ENCODE results near the gene CGB5. TPM values are rescaled to one million over a fixed set of nuclear protein-coding genes. Genes with fewer than 3 reads are reported as not detected.
"Not testable (repeated sequence)": the region's sequence is repeated elsewhere in the genome, so short reads cannot be mapped to it uniquely, and the experiment has no call there.

Gene CGB5
- total RNA-seq, 2 experiments from 2014 or later: not detected

DNA sequence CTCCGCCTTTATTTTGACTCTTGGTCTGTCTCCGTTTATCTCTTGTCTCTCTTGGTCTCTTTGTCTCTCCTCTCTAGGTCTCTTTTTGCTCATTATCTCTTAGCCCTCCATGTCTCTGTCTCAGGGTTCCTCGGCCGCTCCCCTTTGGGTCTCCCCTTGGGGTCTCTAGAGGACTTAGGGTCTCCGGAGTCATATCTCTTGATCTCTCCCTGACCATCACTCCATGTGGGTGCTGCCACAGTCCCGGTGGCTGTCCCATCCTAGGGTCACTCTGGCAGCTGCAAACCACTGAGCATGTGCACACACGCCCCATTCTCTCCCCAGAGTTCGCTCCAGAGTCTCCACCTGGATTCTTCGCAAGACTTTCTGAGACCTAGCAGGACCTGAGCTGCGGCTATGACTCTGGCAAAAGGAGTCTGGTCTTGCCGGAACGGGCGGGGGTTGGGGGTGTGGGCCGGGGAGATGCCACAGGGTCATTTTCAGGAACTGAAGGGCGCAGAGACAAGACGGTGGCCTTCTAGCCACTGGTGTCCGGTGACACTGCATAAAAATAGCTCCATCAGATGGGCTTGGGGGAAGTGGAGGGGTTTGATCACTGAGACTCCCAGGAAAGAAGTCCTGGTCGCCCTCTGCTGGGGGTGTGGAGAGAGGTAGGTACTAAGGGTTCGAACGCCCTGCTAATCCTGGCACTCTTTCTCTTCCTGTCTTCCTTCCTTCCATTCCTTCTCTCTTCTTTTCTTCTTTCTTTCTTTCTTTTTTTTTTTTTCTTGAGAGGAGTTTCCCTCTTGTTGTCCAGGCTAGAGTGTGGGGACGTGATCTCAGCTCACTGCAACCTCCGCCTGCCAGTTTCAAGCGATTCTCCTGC lies 30.1 kb downstream of the CGB5 start:
- Mint-ChIP-seq H3K27me3 (peaks cover 67% of the 10 kb centered on the region), H3K27ac (no peak overlapping the region), H3K4me3 (peak overlapping the region; percentile 17), H3K9me3 (no peaks in the 10 kb centered on the region), H3K4me1 (ENCODE audit: low read depth) (peaks cover 11% of the 10 kb centered on the region), H3K36me3 (ENCODE audit: low read depth) (no peaks in the 10 kb centered on the region)
- H3K27ac ChIP-seq (ENCODE audit: low read depth in 1 of 2, low read length in 2 of 2): no peak overlapping the region
- peaks cover 8% of the 10 kb centered on the region for H3K4me1 ChIP-seq (ENCODE audit: insufficient read depth, low read length)
- H3K27me3 ChIP-seq (ENCODE audit: control insufficient read depth in 1 of 2, insufficient read depth in 2 of 2, low read length in 2 of 2): peaks cover 32 to 48% of the 10 kb centered on the region in 2 experiments
- no peak for ATAC-seq (ENCODE audit: poor library complexity)
- no peaks in the 10 kb centered on the region for H3K36me3 ChIP-seq (ENCODE audit: insufficient read depth, low read length)
- peaks cover 0 to 21% of the 10 kb centered on the region in 2 experiments for H3K9me3 ChIP-seq (ENCODE audit: control insufficient read depth in 1 of 2, insufficient read depth in 1 of 2, low read length in 2 of 2)
- ChIA-PET POLR2A (no interaction called here), CTCF (interaction anchor here (0.7 to 1.2 kb wide), 4 partner anchors 24 to 455 kb away, joined by 4 to 5 read pairs (median 4); partner anchors contain the start of genes LIN7B, RPL18 and SPHK2)
- intact Hi-C loops (cut with DNase I, micrococcal nuclease): no loop called here
- TF ChIP-seq, protein P1, sequence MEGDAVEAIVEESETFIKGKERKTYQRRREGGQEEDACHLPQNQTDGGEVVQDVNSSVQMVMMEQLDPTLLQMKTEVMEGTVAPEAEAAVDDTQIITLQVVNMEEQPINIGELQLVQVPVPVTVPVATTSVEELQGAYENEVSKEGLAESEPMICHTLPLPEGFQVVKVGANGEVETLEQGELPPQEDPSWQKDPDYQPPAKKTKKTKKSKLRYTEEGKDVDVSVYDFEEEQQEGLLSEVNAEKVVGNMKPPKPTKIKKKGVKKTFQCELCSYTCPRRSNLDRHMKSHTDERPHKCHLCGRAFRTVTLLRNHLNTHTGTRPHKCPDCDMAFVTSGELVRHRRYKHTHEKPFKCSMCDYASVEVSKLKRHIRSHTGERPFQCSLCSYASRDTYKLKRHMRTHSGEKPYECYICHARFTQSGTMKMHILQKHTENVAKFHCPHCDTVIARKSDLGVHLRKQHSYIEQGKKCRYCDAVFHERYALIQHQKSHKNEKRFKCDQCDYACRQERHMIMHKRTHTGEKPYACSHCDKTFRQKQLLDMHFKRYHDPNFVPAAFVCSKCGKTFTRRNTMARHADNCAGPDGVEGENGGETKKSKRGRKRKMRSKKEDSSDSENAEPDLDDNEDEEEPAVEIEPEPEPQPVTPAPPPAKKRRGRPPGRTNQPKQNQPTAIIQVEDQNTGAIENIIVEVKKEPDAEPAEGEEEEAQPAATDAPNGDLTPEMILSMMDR (IDR thresholded peaks at IDR 0.05): no peak
- DNase-seq: peak in 1 of 14 experiments; percentile 36
- no peak overlapping the region for H3K4me3 ChIP-seq (ENCODE audit: low read length)

DNA sequence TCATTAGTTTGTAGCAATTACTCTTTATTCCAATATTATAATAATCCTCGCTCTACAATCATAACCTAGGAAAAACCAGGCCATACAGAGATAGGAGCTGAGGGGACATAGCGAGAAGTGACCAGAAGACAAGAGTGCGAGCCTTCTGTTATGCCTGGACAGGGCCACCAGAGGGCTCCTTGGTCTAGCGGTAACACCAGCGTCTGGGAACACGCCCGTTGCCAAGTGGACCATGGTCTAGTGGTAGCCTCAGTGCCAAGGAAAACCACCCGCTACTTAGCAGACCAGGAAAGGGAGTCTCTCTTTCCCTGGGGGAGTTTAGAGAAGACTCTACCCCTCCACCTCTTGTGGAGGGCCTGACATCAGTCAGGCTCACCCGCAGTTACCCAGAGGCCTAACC lies 31.2 kb downstream of the CGB5 start:
- TF ChIP-seq, protein P1 (IDR thresholded peaks at IDR 0.05): peak; percentile 40
- H3K27ac ChIP-seq (ENCODE audit: low read depth in 1 of 2, low read length in 2 of 2); H3K9me3 Mint-ChIP-seq; H3K4me3 ChIP-seq (ENCODE audit: low read length); ATAC-seq (ENCODE audit: poor library complexity); POLR2A ChIA-PET; H3K27ac Mint-ChIP-seq; H3K36me3 ChIP-seq (ENCODE audit: insufficient read depth, low read length); intact Hi-C loops (cut with DNase I, micrococcal nuclease); H3K4me1 ChIP-seq (ENCODE audit: insufficient read depth, low read length); H3K4me3 Mint-ChIP-seq; H3K36me3 Mint-ChIP-seq (ENCODE audit: low read depth): not testable (repeated sequence)
- H3K4me1 Mint-ChIP-seq (ENCODE audit: low read depth): peaks cover 11% of the 10 kb centered on the region
- H3K9me3 ChIP-seq (ENCODE audit: control insufficient read depth in 1 of 2, insufficient read depth in 1 of 2, low read length in 2 of 2): peaks cover 0 to 21% of the 10 kb centered on the region in 2 experiments
- CTCF ChIA-PET: interaction anchor here (1.1 to 1.7 kb wide), 2 partner anchors 39 to 81 kb away, joined by 3 to 5 read pairs; partner anchors contain the start of genes GYS1, LIN7B and RUVBL2
- peak in 2 of 14 experiments; percentile 26 to 33 for DNase-seq
- peaks cover 59% of the 10 kb centered on the region for H3K27me3 Mint-ChIP-seq
- peaks cover 25 to 39% of the 10 kb centered on the region in 2 experiments for H3K27me3 ChIP-seq (ENCODE audit: control insufficient read depth in 1 of 2, insufficient read depth in 2 of 2, low read length in 2 of 2)

DNA sequence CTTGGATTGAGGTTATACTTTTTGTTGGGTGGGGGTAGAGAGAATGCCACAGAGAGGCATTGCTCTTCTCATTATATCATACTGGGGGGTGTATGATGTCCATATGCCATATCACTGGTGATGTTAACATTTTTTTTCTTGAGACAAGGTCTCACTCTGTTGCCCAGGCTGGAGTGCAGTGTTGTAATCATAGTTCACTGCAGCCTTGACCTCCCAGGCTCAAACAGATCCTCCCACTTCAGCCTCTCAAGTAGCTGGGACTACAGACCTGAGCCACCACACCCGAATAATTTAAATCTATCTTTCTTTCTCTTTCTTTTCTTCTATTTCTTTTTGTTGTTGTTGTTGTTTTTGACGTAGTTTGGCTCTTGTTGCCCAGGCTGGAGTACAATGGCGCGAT lies 36.7 kb downstream of the CGB5 start:
- Mint-ChIP-seq H3K4me3 (no peak overlapping the region), H3K4me1 (ENCODE audit: low read depth) (peaks cover 8% of the 10 kb centered on the region), H3K27me3 (peaks cover 23% of the 10 kb centered on the region), H3K27ac (no peak overlapping the region), H3K36me3 (ENCODE audit: low read depth) (peaks cover 7% of the 10 kb centered on the region), H3K9me3 (no peaks in the 10 kb centered on the region)
- no peak for ATAC-seq (ENCODE audit: poor library complexity)
- H3K9me3 ChIP-seq (ENCODE audit: control insufficient read depth in 1 of 2, insufficient read depth in 1 of 2, low read length in 2 of 2): no peaks in the 10 kb centered on the region
- no peaks in the 10 kb centered on the region for H3K36me3 ChIP-seq (ENCODE audit: insufficient read depth, low read length)
- no peak overlapping the region for H3K27ac ChIP-seq (ENCODE audit: low read depth in 1 of 2, low read length in 2 of 2)
- H3K27me3 ChIP-seq (ENCODE audit: control insufficient read depth in 1 of 2, insufficient read depth in 2 of 2, low read length in 2 of 2): peaks cover 4 to 6% of the 10 kb centered on the region in 2 experiments
- H3K4me1 ChIP-seq (ENCODE audit: insufficient read depth, low read length): peaks cover 8% of the 10 kb centered on the region
- intact Hi-C loops (cut with DNase I, micrococcal nuclease): loop anchor here in 1 of 2 experiments (5.0 to 10.0 kb wide), 3 partner anchors 83 to 1724 kb away; partner anchors contain the start of gene RPL13A
- no peak overlapping the region for H3K4me3 ChIP-seq (ENCODE audit: low read length)
- ChIA-PET CTCF (no interaction called here), POLR2A (no interaction called here)
- DNase-seq: no peak
- TF ChIP-seq, protein P1 (IDR thresholded peaks at IDR 0.05): no peak

All from CD4-positive, alpha-beta T cell (primary cell).